Bronchial epithelial cell (primary cell): Measurements from ENCODE around the gene ELAVL4. TPM values are rescaled to one million over a fixed set of nuclear protein-coding genes. Genes with fewer than 3 reads are reported as not detected.

Source experiments
- DNase-seq: peaks from one replicate; pipeline ENCODE4 v3.0.0-alpha.2; 2010; ENCODE audit warnings: low read depth
- FAIRE-seq: peaks from 2 replicates; lab custom pipeline; 2011; peaks lifted over from hg19 to GRCh38; lab: Jason Lieb, UNC
- H3K27me3 ChIP-seq: 2 replicates; pipeline ENCODE4 v1.5.1; 2011; ENCODE audit warnings: low read length; ENCODE audit not compliant: control insufficient read depth, insufficient read depth
- H3K36me3 ChIP-seq: 2 replicates; pipeline ENCODE4 v1.5.1; 2011; ENCODE audit warnings: low read length; ENCODE audit not compliant: control insufficient read depth, insufficient read depth
- H3K4me3 ChIP-seq: 2 replicates; pipeline ENCODE4 v1.5.1; 2011; ENCODE audit warnings: mild to moderate bottlenecking, low read depth, low read length, control low read depth
- total RNA-seq: library from RNA; depleted of rRNA; stranded (reverse); fragments of >200 nt; gene quantifications from 2 replicates; pipeline ENCODE4 v1.2.1, GENCODE V29; 2014
- TF ChIP-seq, protein P1 (sequence below): IDR thresholded peaks from 2 replicates; pipeline ENCODE4 v1.5.1; 2011; ENCODE audit warnings: mild to moderate bottlenecking, moderate library complexity, low read length, control low read depth, inconsistent platforms; ENCODE audit not compliant: insufficient read depth, severe bottlenecking

Gene ELAVL4
- total RNA-seq, 1 donor from 2014 or later: not detected

DNA sequence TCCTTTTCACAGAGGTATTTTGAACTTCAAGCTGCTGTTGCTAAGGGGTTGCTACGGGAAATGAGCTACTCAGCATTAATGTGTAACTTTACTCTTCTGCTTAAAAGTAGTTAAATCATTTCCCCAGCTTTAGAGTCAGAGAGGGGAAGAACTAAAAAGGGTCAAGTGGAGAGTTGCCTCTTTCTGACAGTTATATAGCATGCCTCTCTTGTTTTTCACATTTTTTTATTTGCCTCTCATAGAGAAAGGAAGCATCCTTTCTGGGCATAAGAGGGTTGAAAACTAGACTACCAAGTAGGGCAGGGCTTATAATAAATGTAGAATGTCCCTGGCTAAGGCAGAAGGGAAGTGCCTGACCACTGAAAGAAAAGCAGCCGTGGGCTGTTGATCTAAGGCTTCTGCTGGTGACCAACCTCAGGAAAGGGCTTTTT is 10.1 kb upstream of the ELAVL4 start:
- DNase-seq (no peak), FAIRE-seq (no peak)

DNA sequence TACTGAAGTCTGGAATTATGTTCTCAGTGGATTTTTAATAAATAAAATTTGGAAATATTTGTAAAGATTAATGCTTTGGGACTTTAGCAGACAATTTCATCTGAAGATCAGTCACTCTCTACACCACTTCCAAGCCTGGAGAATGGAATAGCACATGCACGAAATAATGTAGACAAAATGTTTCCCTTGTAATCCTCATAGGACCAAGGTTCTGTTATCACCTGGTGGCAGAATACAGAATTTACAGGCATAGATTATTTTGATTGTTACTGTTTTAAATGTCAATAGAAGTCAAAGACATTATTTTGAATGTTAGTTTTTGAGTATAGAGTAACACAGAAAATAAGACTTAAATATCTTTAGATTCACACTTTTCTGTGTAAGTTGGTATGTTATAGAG is 9.1 kb upstream of the ELAVL4 start:
- DNase-seq: no peak
- no peaks in the 10 kb centered on the region for H3K27me3 ChIP-seq
- FAIRE-seq: no peak
- H3K36me3 ChIP-seq: no peaks in the 10 kb centered on the region
- no peak overlapping the region for H3K4me3 ChIP-seq
- TF ChIP-seq, protein P1, sequence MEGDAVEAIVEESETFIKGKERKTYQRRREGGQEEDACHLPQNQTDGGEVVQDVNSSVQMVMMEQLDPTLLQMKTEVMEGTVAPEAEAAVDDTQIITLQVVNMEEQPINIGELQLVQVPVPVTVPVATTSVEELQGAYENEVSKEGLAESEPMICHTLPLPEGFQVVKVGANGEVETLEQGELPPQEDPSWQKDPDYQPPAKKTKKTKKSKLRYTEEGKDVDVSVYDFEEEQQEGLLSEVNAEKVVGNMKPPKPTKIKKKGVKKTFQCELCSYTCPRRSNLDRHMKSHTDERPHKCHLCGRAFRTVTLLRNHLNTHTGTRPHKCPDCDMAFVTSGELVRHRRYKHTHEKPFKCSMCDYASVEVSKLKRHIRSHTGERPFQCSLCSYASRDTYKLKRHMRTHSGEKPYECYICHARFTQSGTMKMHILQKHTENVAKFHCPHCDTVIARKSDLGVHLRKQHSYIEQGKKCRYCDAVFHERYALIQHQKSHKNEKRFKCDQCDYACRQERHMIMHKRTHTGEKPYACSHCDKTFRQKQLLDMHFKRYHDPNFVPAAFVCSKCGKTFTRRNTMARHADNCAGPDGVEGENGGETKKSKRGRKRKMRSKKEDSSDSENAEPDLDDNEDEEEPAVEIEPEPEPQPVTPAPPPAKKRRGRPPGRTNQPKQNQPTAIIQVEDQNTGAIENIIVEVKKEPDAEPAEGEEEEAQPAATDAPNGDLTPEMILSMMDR: no peak

More for the DNA sequence above, 10.1 kb upstream of the ELAVL4 start:
- Histone ChIP-seq H3K4me3 (no peak overlapping the region), H3K36me3 (no peaks in the 10 kb centered on the region), H3K27me3 (no peaks in the 10 kb centered on the region)
- TF ChIP-seq, protein P1: no peak

DNA sequence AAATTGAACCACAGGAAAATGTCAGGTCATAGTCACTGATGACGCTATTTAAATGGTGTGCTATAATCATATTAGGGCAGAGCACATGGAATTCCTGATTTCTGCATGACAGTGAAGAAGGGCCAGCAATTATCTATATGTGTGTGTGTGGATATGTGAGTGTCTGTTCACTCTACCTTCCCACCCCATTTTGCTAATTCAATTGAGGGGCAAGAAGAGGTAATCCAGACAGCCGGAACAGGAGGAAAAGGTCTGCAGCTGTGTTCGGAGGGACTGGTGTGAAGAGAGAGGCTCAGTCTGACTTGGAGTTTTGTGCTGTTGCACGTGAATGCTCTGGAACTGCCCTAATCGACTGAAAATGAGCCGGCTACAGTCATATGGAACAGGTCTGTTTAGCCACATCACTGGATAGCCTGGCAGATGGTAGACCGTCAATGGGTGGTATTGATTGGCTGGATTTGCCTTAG is 5.1 kb upstream of the ELAVL4 start:
- FAIRE-seq: no peak
- Histone ChIP-seq H3K4me3 (no peak overlapping the region), H3K27me3 (no peaks in the 10 kb centered on the region), H3K36me3 (no peaks in the 10 kb centered on the region)
- TF ChIP-seq, protein P1: no peak
- no peak for DNase-seq

DNA sequence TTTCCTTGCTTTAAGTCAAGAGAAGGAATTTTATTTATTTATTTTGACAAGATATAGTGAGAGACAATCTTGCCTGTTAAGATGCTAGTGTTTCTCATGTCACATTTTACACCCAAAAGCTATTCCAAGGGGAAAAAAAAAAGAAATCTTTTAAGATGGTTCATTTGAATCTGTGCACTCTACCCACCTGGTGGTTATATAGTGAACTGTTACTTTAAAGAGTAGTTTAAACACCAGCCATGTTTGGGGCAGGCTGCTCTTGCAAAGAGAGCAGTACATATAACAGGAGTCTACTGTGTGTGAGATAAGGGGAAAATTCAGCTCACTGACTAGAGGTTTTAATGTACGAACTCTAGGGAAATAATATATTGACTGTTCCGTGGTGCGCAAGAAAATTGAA is 3.3 kb upstream of the ELAVL4 start:
- TF ChIP-seq, protein P1: peak; percentile 2
- no peak overlapping the region for H3K4me3 ChIP-seq
- DNase-seq: no peak
- no peaks in the 10 kb centered on the region for H3K36me3 ChIP-seq
- H3K27me3 ChIP-seq: no peaks in the 10 kb centered on the region
- FAIRE-seq: no peak

DNA sequence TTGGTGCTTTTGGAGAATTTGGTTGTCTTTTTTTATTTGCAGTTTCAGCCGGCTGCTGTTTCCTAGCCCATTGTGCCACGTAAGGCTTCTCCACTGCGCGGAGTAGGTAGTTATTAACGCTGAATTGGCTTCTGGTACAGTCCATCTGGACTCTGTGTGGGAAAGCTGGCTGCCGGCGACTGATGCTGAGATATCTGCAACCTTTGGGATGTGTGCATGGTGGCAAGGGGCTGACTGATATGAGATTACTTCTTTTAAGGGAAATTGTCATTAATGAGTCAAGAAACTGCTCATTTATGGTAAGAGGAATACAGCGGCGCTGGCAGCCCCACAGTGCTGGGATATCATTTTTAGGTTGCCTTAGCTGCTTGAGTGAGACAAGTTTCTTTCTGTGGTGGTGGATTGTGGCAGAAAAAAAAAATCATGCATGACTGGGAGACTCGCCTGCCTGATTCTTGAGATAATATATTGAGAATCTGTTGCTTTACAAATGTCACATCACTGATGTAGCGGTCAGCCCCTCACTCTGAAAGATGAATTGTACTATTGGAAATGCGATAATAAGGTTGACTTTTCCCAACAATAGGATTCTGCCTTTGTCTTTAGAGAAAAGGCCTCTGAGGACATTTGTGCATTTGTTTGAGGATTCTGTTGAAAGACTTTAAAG is 2.5 kb upstream of the ELAVL4 start:
- no peak for FAIRE-seq
- Histone ChIP-seq H3K27me3 (no peaks in the 10 kb centered on the region), H3K36me3 (no peaks in the 10 kb centered on the region), H3K4me3 (no peak overlapping the region)
- TF ChIP-seq, protein P1: no peak
- DNase-seq: no peak

DNA sequence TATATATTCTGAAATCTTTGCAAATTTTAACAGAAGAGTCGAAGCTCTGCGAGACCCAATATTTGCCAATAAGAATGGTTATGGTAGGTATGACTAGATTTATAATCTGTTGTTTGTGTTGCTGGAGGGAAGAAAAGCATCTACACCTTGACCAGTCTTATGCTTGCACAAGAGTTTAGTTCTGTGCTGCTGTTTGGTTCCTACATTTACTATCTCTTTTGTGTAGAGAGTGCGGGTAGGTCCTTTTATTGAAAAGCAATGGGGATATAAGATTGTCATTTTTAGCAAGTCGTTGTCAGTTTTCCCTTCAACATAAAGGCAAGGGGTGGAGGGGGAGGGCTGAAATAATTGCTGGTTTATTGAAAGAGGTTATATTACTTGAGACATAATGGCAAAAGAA is 396 bp downstream of the ELAVL4 start:
- DNase-seq (no peak), FAIRE-seq (no peak)
- Histone ChIP-seq H3K36me3 (no peaks in the 10 kb centered on the region), H3K4me3 (no peak overlapping the region), H3K27me3 (no peaks in the 10 kb centered on the region)
- TF ChIP-seq, protein P1: no peak
